ENCODE results near the gene MYLK2. TPM values are rescaled to one million over a fixed set of nuclear protein-coding genes. Genes with fewer than 3 reads are reported as not detected.

MYLK2 gene
- total and polyA plus RNA-seq, 10 of the 15 experiments (the other 5 are each of a cell fraction or from before 2014, with no cell fraction given), result 0.04 to 0.67 (median 0.18) TPM; not detected in 1

DNA sequence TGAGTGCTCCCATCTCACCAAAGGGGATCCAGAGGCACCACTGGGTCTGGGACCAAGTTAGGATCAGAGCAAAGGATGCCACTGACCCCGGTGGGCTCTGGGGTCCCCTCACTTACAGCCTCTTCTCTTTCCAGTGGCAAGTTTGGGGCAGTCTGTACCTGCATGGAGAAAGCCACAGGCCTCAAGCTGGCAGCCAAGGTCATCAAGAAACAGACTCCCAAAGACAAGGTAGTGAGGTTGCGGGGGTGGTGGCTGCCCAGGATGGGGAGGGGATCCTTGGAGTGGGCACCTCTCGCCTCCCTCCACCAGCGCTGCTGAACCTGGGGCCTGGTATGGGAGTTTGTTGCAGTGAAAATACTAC is 4.9 kb downstream of the MYLK2 start:
- intact Hi-C loops (cut with micrococcal nuclease; ENCODE audit: unreplicated experiment) (no loop called here), in situ Hi-C loops (cut with MboI) (loop anchor here (10.0 kb wide), 1 partner anchor 831 kb away; no protein-coding TSS in a partner anchor)
- no peaks in the 10 kb centered on the region for H3K4me1 ChIP-seq (ENCODE audit: control insufficient read depth, insufficient read depth, low read length)
- H3K9me3 ChIP-seq (replicated peaks; ENCODE audit: control insufficient read depth, insufficient read depth, low read length), result no peaks in the 10 kb centered on the region
- TF ChIP-seq CREM (IDR thresholded peaks at IDR 0.05; ENCODE audit: low read depth), result no peak
- ChIA-PET CTCF (interaction anchor here (0.6 to 8.8 kb wide), 14 partner anchors 9 to 830 kb away, joined by 3 to 109 read pairs (median 9); partner anchors contain the start of genes FOXS1 and PDRG1), SMC1A (ENCODE audit: uncharacterized antibody, unreplicated experiment) (interaction anchor here (1.1 to 2.6 kb wide), 4 partner anchors 13 to 128 kb away, joined by 3 to 17 read pairs (median 4); partner anchors contain the start of gene PDRG1), POLR2A (interaction anchor here (1.0 kb wide), 1 partner anchor 10 kb away, joined by 3 read pairs; no protein-coding TSS in a partner anchor), RAD21 (ENCODE audit: unreplicated experiment) (interaction anchor here (0.6 to 4.1 kb wide), 5 partner anchors 22 to 189 kb away, joined by 3 to 25 read pairs (median 3); partner anchors contain the start of gene PDRG1)
- no peak overlapping the region for H3K27ac ChIP-seq (ENCODE audit: control insufficient read depth, insufficient read depth)
- no peaks in the 10 kb centered on the region for H4K20me1 ChIP-seq (ENCODE audit: control insufficient read depth, insufficient read depth)
- H3K4me2 ChIP-seq (ENCODE audit: control insufficient read depth, insufficient read depth), result no peak overlapping the region
- H3K36me3 ChIP-seq (ENCODE audit: control insufficient read depth in 2 of 2, insufficient read depth in 2 of 2, low read length in 1 of 2), result no peaks in the 10 kb centered on the region
- no peak for ATAC-seq
- no peak overlapping the region for H2AFZ ChIP-seq (ENCODE audit: control insufficient read depth, low read depth, low read length)
- BruUV-seq (replicated peaks), result no TSS peak
- H3K27me3 ChIP-seq (replicated peaks in 1 of 2; ENCODE audit: control insufficient read depth in 2 of 2, insufficient read depth in 2 of 2, low read length in 1 of 2), result no peaks in the 10 kb centered on the region
- FAIRE-seq, result no peak
- H3K79me2 ChIP-seq (ENCODE audit: control insufficient read depth, insufficient read depth, low read length), result no peaks in the 10 kb centered on the region
- DNase-seq (ENCODE audit: low read depth, low spot score), result no peak
- H3K4me3 ChIP-seq, result no peak overlapping the region
- WGBS (ENCODE audit: insufficient coverage, insufficient replicate concordance, low lambda C conversion rate, missing lambda C conversion rate), result 48% methylated on average over 4 of the region's 4 CpGs
- H3K9ac ChIP-seq (ENCODE audit: control insufficient read depth, insufficient read depth, low read length), result no peak overlapping the region

DNA sequence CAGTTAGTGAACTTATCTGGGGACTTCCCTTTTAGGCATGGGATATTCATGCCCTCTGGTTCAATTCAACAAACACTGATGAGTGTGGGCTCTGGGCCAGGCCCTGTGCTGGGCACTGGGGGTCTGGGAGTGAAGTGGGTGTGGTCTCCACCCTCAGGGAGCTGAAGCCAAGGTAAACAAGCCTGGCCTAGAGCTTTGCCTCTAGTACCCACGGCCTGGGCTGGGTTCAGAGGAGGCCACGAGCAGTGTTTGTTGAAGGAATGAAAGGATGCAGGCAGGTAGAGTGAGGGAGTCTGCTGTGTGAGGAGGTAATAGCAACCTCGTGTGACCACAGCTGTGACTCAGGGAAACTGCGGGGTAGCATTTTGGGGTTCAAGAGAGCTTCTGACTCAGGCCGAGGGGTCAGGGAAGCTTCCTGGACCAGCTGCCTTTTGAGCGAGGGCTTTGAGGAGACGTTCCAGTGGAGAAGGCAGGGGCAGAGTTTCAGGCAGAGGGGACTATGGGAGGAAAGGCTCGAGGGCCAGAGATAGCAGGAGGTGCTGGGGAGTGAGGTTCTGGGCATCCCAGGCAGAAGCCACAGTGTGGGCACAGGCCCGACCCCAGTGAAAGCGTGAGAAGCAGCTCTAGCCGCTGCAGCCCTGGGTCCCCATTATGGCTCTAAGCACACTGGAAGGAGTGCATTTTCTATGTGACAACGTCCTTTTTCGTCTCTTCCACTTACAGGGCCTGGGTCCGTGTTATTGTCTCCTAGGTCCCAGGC is 5.6 kb downstream of the MYLK2 start:
- Histone ChIP-seq H4K20me1 (ENCODE audit: control insufficient read depth, insufficient read depth) (no peaks in the 10 kb centered on the region), H2AFZ (ENCODE audit: control insufficient read depth, low read depth, low read length) (no peak overlapping the region), H3K4me1 (ENCODE audit: control insufficient read depth, insufficient read depth, low read length) (no peaks in the 10 kb centered on the region), H3K36me3 (ENCODE audit: control insufficient read depth in 2 of 2, insufficient read depth in 2 of 2, low read length in 1 of 2) (no peaks in the 10 kb centered on the region), H3K27ac (ENCODE audit: control insufficient read depth, insufficient read depth) (no peak overlapping the region), H3K9ac (ENCODE audit: control insufficient read depth, insufficient read depth, low read length) (no peak overlapping the region), H3K79me2 (ENCODE audit: control insufficient read depth, insufficient read depth, low read length) (no peaks in the 10 kb centered on the region), H3K4me2 (ENCODE audit: control insufficient read depth, insufficient read depth) (no peak overlapping the region), H3K4me3 (no peak overlapping the region), H3K27me3 (replicated peaks in 1 of 2; ENCODE audit: control insufficient read depth in 2 of 2, insufficient read depth in 2 of 2, low read length in 1 of 2) (no peaks in the 10 kb centered on the region), H3K9me3 (replicated peaks; ENCODE audit: control insufficient read depth, insufficient read depth, low read length) (no peaks in the 10 kb centered on the region)
- in situ Hi-C loops (cut with MboI), result loop anchor here (10.0 kb wide), 1 partner anchor 830 kb away; no protein-coding TSS in a partner anchor
- ChIA-PET SMC1A (ENCODE audit: uncharacterized antibody, unreplicated experiment) (interaction anchor here (1.1 kb wide), 1 partner anchor 28 kb away, joined by 3 read pairs; no protein-coding TSS in a partner anchor), CTCF (interaction anchor here (1.9 to 8.8 kb wide), 7 partner anchors 9 to 267 kb away, joined by 5 to 109 read pairs (median 17); partner anchors contain the start of gene FOXS1), RAD21 (ENCODE audit: unreplicated experiment) (interaction anchor here (0.6 to 4.1 kb wide), 4 partner anchors 22 to 188 kb away, joined by 3 to 25 read pairs (median 6); partner anchors contain the start of gene PDRG1), POLR2A (no interaction called here)
- DNase-seq (ENCODE audit: low read depth, low spot score), result no peak
- WGBS (ENCODE audit: insufficient coverage, insufficient replicate concordance, low lambda C conversion rate, missing lambda C conversion rate), result 52% methylated on average over 14 of the region's 14 CpGs
- no peak for ATAC-seq
- BruUV-seq (replicated peaks), result no TSS peak
- no peak for FAIRE-seq
- intact Hi-C loops (cut with micrococcal nuclease; ENCODE audit: unreplicated experiment), result no loop called here
- TF ChIP-seq SMC3 (IDR thresholded peaks at IDR 0.05; ENCODE audit: borderline replicate concordance, low read length) (no peak), IKZF2 (IDR thresholded peaks at IDR 0.05) (no peak), POLR2AphosphoS2 (IDR thresholded peaks at IDR 0.05; ENCODE audit: low read depth, low read length) (no peak), ETV6 (conservative IDR thresholded peaks at IDR 0.05 in 1 of 2, IDR thresholded peaks at IDR 0.05 in 1 of 2; ENCODE audit: borderline replicate concordance in 1 of 2, low read depth in 1 of 2) (no peak), ZBED1 (IDR thresholded peaks at IDR 0.05; ENCODE audit: borderline replicate concordance) (no peak), CREM (IDR thresholded peaks at IDR 0.05; ENCODE audit: low read depth) (no peak), ZNF274 (IDR thresholded peaks at IDR 0.05; ENCODE audit: insufficient read depth, insufficient read length) (no peak), SMARCA5 (IDR thresholded peaks at IDR 0.05) (no peak), BMI1 (IDR thresholded peaks at IDR 0.05; ENCODE audit: borderline replicate concordance) (no peak), RFX5 (IDR thresholded peaks at IDR 0.05; ENCODE audit: low read depth, low read length) (no peak), BCL11A (IDR thresholded peaks at IDR 0.05; ENCODE audit: low read depth, low read length) (no peak), HCFC1 (IDR thresholded peaks at IDR 0.05; ENCODE audit: low read length) (no peak)
- TF ChIP-seq, protein P1, sequence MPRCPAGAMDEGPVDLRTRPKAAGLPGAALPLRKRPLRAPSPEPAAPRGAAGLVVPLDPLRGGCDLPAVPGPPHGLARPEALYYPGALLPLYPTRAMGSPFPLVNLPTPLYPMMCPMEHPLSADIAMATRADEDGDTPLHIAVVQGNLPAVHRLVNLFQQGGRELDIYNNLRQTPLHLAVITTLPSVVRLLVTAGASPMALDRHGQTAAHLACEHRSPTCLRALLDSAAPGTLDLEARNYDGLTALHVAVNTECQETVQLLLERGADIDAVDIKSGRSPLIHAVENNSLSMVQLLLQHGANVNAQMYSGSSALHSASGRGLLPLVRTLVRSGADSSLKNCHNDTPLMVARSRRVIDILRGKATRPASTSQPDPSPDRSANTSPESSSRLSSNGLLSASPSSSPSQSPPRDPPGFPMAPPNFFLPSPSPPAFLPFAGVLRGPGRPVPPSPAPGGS (IDR thresholded peaks at IDR 0.05; ENCODE audit: borderline replicate concordance, insufficient read depth, low read depth, low read length, poor library complexity, severe bottlenecking), result no peak

Measured in GM12878 (cell line).